HCT116 (cell line): ENCODE data around the gene PRKN. TPM values are rescaled to one million over a fixed set of nuclear protein-coding genes. Genes with fewer than 3 reads are reported as not detected.

Source experiments
- ATAC-seq: fragments of 200-7000 bp; cut with Tn5 transposase; 2 replicates; pipeline ENCODE4 v1.9.1; 2020; ENCODE audit warnings: mild to moderate bottlenecking, moderate library complexity
- BruUV-seq: library from RNA; stranded (reverse); fragments of 400-500 nt; replicated peaks from 2 replicates; lab custom pipeline; 2021; lab: Mats Ljungman, UMichigan
- CTCF ChIA-PET: fragments of 300-600 bp; sonication (Branson Sonifier 250); formaldehyde crosslinking; loops from one replicate; lab custom pipeline; 2021; ENCODE audit warnings: antibody characterized with exemption; lab: Charles Lee
- POLR2A ChIA-PET: fragments of 300-600, 350-600 bp; sonication (Branson Sonifier 250); formaldehyde crosslinking; loops from one replicate; lab custom pipeline; 2021; ENCODE audit warnings: antibody characterized with exemption; lab: Charles Lee
- RAD21 ChIA-PET, 2 experiments: fragments of 300-600 bp; sonication (Branson Sonifier 250); formaldehyde crosslinking; loops; one replicate each; lab custom pipeline; 2023; ENCODE audit warnings: low total read pairs in 2 of 2; ENCODE audit not compliant: uncharacterized antibody in 2 of 2, unreplicated experiment in 2 of 2, low non-redundant PET in 1 of 2; lab: Charles Lee
- DNase-seq: peaks from one replicate; pipeline ENCODE4 v3.0.0-alpha.2; 2010; ENCODE audit warnings: low read depth, low spot score
- H2AFZ ChIP-seq: fragments of 200-600 bp; shearing (Covaris generic), sonication (generic); 2 replicates; pipeline ENCODE4 v1.6.1; 2017; ENCODE audit warnings: low read depth, mixed run types, mixed read lengths, antibody characterized with exemption, low read length; ENCODE audit not compliant: poor library complexity, severe bottlenecking
- H3K27ac ChIP-seq: 2 replicates; pipeline ENCODE4 v1.5.1; 2012; ENCODE audit warnings: low read depth, low read length
- H3K27me3 ChIP-seq: fragments of 200-600 bp; sonication (generic); 2 replicates; pipeline ENCODE4 v1.6.1; 2016; ENCODE audit warnings: mixed run types, low read length, mixed read lengths; ENCODE audit not compliant: insufficient read depth
- H3K36me3 ChIP-seq, 2 experiments: fragments of 200-500 bp in 1 of 2; fragments of 200-600 bp in 1 of 2; sonication (Bioruptor generic) in 1 of 2; sonication (generic) in 1 of 2; 2 replicates each; pipeline versions ENCODE4 v1.5.1 to v1.6.1; 2014 to 2016; ENCODE audit warnings: low read length in 2 of 2, inconsistent platforms in 1 of 2, mixed read lengths in 1 of 2, mixed run types in 1 of 2; ENCODE audit not compliant: insufficient read depth in 2 of 2, control insufficient read depth in 1 of 2
- H3K4me1 ChIP-seq, 2 experiments: fragments of 200-600 bp in 1 of 2; sonication (generic) in 1 of 2; 2 replicates each; pipeline versions ENCODE4 v1.5.1 to v1.6.1; 2012 to 2017; ENCODE audit warnings: low read length in 2 of 2, inconsistent platforms in 1 of 2, mild to moderate bottlenecking in 1 of 2, mixed read lengths in 1 of 2, mixed run types in 1 of 2, moderate library complexity in 1 of 2; ENCODE audit not compliant: insufficient read depth in 2 of 2, control insufficient read depth in 1 of 2
- H3K4me2 ChIP-seq: fragments of 200-600 bp; sonication (generic); 2 replicates; pipeline ENCODE4 v1.6.1; 2017; ENCODE audit warnings: mixed run types, low read length, mixed read lengths
- H3K4me3 ChIP-seq, 2 experiments: fragments of 200-600 bp in 1 of 2; sonication (generic) in 1 of 2; replicated peaks in 1 of 2; 2 replicates each; pipeline ENCODE4 v1.5.1; 2011 to 2016; ENCODE audit warnings: low read length in 2 of 2, control low read depth in 1 of 2, low read depth in 1 of 2, mild to moderate bottlenecking in 1 of 2, mixed read lengths in 1 of 2, mixed run types in 1 of 2
- H3K79me2 ChIP-seq: fragments of 200-600 bp; sonication (generic); 2 replicates; pipeline ENCODE4 v1.6.1; 2017; ENCODE audit warnings: mild to moderate bottlenecking, mixed run types, low read length, moderate library complexity, mixed read lengths; ENCODE audit not compliant: insufficient read depth
- H3K9ac ChIP-seq: fragments of 200-600 bp; sonication (generic); 2 replicates; pipeline ENCODE4 v1.6.1; 2016; ENCODE audit warnings: low read length, mixed read lengths
- H3K9me2 ChIP-seq: fragments of 200-600 bp; sonication (generic), shearing (Covaris generic); 2 replicates; pipeline ENCODE4 v1.6.1; 2017; ENCODE audit warnings: mixed run types, mild to moderate bottlenecking, moderate library complexity; ENCODE audit not compliant: insufficient read depth
- H3K9me3 ChIP-seq, 2 experiments: fragments of 200-500 bp in 1 of 2; fragments of 200-600 bp in 1 of 2; sonication (Bioruptor generic) in 1 of 2; sonication (generic) in 1 of 2; 2 replicates each; pipeline ENCODE4 v1.6.1; 2014 to 2017; ENCODE audit warnings: low read length in 2 of 2, mixed read lengths in 2 of 2, inconsistent platforms in 1 of 2, low read depth in 1 of 2, mild to moderate bottlenecking in 1 of 2, mixed run types in 1 of 2, moderate library complexity in 1 of 2; ENCODE audit not compliant: control insufficient read depth in 1 of 2, insufficient read depth in 1 of 2
- H4K20me1 ChIP-seq: fragments of 200-600 bp; sonication (generic), shearing (Covaris generic); 2 replicates; pipeline ENCODE4 v1.6.1; 2017; ENCODE audit warnings: mixed run types, mild to moderate bottlenecking, moderate library complexity; ENCODE audit not compliant: insufficient read depth
- ATF3 ChIP-seq: IDR thresholded peaks from 2 replicates; pipeline ENCODE4 v1.6.1; 2012
- CBX3 ChIP-seq: IDR thresholded peaks from 2 replicates; pipeline ENCODE4 v1.6.1; 2012; ENCODE audit warnings: low read depth
- EGR1 ChIP-seq: IDR thresholded peaks from 2 replicates; pipeline ENCODE4 v1.6.1; 2012; ENCODE audit warnings: low read depth
- ELF1 ChIP-seq: IDR thresholded peaks from 2 replicates; pipeline ENCODE4 v1.6.1; 2012; ENCODE audit warnings: low read depth, borderline replicate concordance
- EZH2 ChIP-seq: fragments of 200-600 bp; sonication (generic); IDR thresholded peaks from 2 replicates; pipeline ENCODE4 v1.6.1; 2017; ENCODE audit warnings: antibody characterized with exemption, mixed run types
- EZH2phosphoT487 ChIP-seq: fragments of 200-600 bp; IDR thresholded peaks from 2 replicates; pipeline ENCODE4 v1.6.1; 2018; ENCODE audit warnings: antibody characterized with exemption, borderline replicate concordance
- POLR2AphosphoS5 ChIP-seq: IDR thresholded peaks from 2 replicates; pipeline ENCODE4 v1.6.1; 2011; ENCODE audit warnings: mild to moderate bottlenecking, low read depth, low read length, moderate library complexity
- REST ChIP-seq: IDR thresholded peaks from 2 replicates; pipeline ENCODE4 v1.6.1; 2012; ENCODE audit warnings: low read depth
- SIN3A ChIP-seq: IDR thresholded peaks from 2 replicates; pipeline ENCODE4 v1.6.1; 2012; ENCODE audit warnings: low read depth
- SP1 ChIP-seq: IDR thresholded peaks from 2 replicates; pipeline ENCODE4 v1.6.1; 2012; ENCODE audit warnings: low read depth
- SRF ChIP-seq: IDR thresholded peaks from 2 replicates; pipeline ENCODE4 v1.6.1; 2012; ENCODE audit warnings: low read depth
- TCF7L2 ChIP-seq: IDR thresholded peaks from 2 replicates; pipeline ENCODE4 v1.7.0; 2011; ENCODE audit warnings: borderline replicate concordance, inconsistent platforms; ENCODE audit not compliant: insufficient read depth, insufficient read length; ENCODE audit errors: extremely low read depth
- YY1 ChIP-seq: IDR thresholded peaks from 2 replicates; pipeline ENCODE4 v1.6.1; 2011; ENCODE audit warnings: low read length, low read depth, moderate library complexity, mild to moderate bottlenecking; ENCODE audit not compliant: insufficient replicate concordance; ENCODE audit errors: extremely low read depth
- ZFX ChIP-seq: fragments of 450-650 bp; IDR thresholded peaks from 2 replicates; pipeline ENCODE4 v1.6.1; 2017
- ZNF274 ChIP-seq: fragments of 200-500 bp; sonication (Bioruptor generic); IDR thresholded peaks from 2 replicates; pipeline ENCODE4 v1.6.1; 2014; ENCODE audit warnings: mild to moderate bottlenecking, low read depth, low read length, inconsistent platforms
- intact Hi-C: fragments of 100-400 bp; cut with micrococcal nuclease; formaldehyde crosslinking; loops from 2 replicates; pipeline ENCODE4 v1.10.0; 2022
- total RNA-seq: library from RNA; stranded (reverse); gene quantifications from one replicate; pipeline ENCODE4 v1.2.1, GENCODE V29; 2021; ENCODE audit not compliant: unreplicated experiment
- TF ChIP-seq, protein P1 (sequence below): IDR thresholded peaks from 2 replicates; pipeline ENCODE4 v1.6.1; 2012
- TF ChIP-seq, protein P2 (sequence below), 3 experiments: fragments of 200-600 bp in 1 of 3; sonication (generic) in 1 of 3; IDR thresholded peaks in 2 of 3; conservative IDR thresholded peaks in 1 of 3; 2 replicates each; pipeline ENCODE4 v1.5.1; 2012 to 2017; ENCODE audit warnings: low read depth in 2 of 3, low read length in 2 of 3, antibody characterized with exemption in 1 of 3, borderline replicate concordance in 1 of 3, control low read depth in 1 of 3, mild to moderate bottlenecking in 1 of 3, mixed read lengths in 1 of 3, mixed run types in 1 of 3, moderate library complexity in 1 of 3; ENCODE audit not compliant: insufficient read depth in 1 of 3

Gene PRKN
- total RNA-seq, 1 experiment from 2014 or later, result 2.6 TPM

DNA sequence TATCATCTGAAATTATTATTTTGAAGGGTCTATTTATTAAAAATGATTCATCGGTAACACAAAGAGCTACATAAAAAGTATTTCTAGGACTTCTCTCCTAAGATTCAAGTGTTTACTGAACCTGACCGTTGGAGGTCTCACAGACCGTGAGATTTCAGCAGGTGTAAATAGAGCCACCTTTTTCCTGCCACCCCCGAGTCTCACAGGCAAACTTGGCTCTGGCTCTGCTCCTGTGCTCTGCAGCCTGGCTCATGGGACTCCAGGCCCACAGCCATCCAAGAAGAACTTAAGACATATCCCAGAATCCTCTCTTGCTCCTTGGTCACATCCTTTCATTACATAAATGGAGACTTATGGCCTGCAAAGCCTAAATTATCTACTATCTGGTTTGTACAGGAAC lies 1385.9 kb downstream of the PRKN start:
- H4K20me1 ChIP-seq, result no peaks in the 10 kb centered on the region
- ChIA-PET RAD21 (no interaction called here), CTCF (no interaction called here), POLR2A (no interaction called here)
- no peaks in the 10 kb centered on the region for H3K4me1 ChIP-seq
- no peaks in the 10 kb centered on the region for H3K79me2 ChIP-seq
- no peaks in the 10 kb centered on the region for H3K27me3 ChIP-seq
- H3K9ac ChIP-seq, result no peak overlapping the region
- DNase-seq, result no peak
- no peak overlapping the region for H2AFZ ChIP-seq
- H3K36me3 ChIP-seq, result no peaks in the 10 kb centered on the region
- no peak overlapping the region for H3K4me2 ChIP-seq
- H3K4me3 ChIP-seq, result no peak overlapping the region
- no peaks in the 10 kb centered on the region for H3K9me2 ChIP-seq
- no peaks in the 10 kb centered on the region for H3K9me3 ChIP-seq
- TF ChIP-seq CBX3, result no peak
- TF ChIP-seq, all 23 proteins: peak for 0
- ATAC-seq, result no peak
- no TSS peak for BruUV-seq
- intact Hi-C loops, result no loop called here
- H3K27ac ChIP-seq, result no peak overlapping the region

DNA sequence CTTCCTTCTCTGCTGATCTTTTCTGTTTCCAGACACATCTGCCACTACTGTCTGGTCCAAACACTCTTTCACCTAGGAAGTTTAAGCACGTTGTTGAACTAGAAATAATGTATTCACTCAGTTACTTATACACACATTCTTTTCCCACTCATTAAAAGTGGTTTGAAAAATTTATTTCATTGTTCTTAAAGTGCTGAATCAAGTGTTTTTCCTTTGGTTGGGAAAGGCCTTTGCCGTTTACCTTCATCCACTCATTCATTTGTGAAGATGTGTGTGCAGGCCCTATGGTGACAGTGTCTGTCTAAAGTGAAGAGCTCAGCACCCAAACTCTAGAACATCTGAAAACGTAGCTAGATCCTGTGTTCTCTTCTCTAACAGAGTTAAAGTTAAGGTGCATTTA lies 1389.6 kb downstream of the PRKN start:
- BruUV-seq, result no TSS peak
- H4K20me1 ChIP-seq, result no peaks in the 10 kb centered on the region
- no peaks in the 10 kb centered on the region for H3K9me3 ChIP-seq
- ChIA-PET CTCF (no interaction called here), RAD21 (no interaction called here), POLR2A (no interaction called here)
- H3K9ac ChIP-seq, result no peak overlapping the region
- no peaks in the 10 kb centered on the region for H3K36me3 ChIP-seq
- intact Hi-C loops, result no loop called here
- H3K9me2 ChIP-seq, result no peaks in the 10 kb centered on the region
- H2AFZ ChIP-seq, result no peak overlapping the region
- DNase-seq (no peak), ATAC-seq (no peak)
- H3K27me3 ChIP-seq, result no peaks in the 10 kb centered on the region
- no peak overlapping the region for H3K4me2 ChIP-seq
- H3K79me2 ChIP-seq, result no peaks in the 10 kb centered on the region
- H3K4me3 ChIP-seq, result no peak overlapping the region
- no peaks in the 10 kb centered on the region for H3K4me1 ChIP-seq
- no peak overlapping the region for H3K27ac ChIP-seq
- TF ChIP-seq SP1 (no peak), ELF1 (no peak), SIN3A (no peak), EZH2 (no peak), REST (no peak), ZFX (no peak), YY1 (no peak), SRF (no peak), ATF3 (no peak), EGR1 (no peak), ZNF274 (no peak), EZH2phosphoT487 (no peak), TCF7L2 (no peak), POLR2AphosphoS5 (no peak)
- TF ChIP-seq, protein P1, sequence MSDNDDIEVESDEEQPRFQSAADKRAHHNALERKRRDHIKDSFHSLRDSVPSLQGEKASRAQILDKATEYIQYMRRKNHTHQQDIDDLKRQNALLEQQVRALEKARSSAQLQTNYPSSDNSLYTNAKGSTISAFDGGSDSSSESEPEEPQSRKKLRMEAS, result no peak
- TF ChIP-seq, protein P2, sequence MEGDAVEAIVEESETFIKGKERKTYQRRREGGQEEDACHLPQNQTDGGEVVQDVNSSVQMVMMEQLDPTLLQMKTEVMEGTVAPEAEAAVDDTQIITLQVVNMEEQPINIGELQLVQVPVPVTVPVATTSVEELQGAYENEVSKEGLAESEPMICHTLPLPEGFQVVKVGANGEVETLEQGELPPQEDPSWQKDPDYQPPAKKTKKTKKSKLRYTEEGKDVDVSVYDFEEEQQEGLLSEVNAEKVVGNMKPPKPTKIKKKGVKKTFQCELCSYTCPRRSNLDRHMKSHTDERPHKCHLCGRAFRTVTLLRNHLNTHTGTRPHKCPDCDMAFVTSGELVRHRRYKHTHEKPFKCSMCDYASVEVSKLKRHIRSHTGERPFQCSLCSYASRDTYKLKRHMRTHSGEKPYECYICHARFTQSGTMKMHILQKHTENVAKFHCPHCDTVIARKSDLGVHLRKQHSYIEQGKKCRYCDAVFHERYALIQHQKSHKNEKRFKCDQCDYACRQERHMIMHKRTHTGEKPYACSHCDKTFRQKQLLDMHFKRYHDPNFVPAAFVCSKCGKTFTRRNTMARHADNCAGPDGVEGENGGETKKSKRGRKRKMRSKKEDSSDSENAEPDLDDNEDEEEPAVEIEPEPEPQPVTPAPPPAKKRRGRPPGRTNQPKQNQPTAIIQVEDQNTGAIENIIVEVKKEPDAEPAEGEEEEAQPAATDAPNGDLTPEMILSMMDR (IDR thresholded peaks at IDR 0.05 in 2 of 3, conservative IDR thresholded peaks at IDR 0.05 in 1 of 3; ENCODE audit: borderline replicate concordance in 1 of 3, insufficient read depth in 1 of 3, low read depth in 2 of 3, low read length in 2 of 3), result no peak
